ENCODE results near the gene PRKG1. TPM values are rescaled to one million over a fixed set of nuclear protein-coding genes. Genes with fewer than 3 reads are reported as not detected.
"Not testable (repeated sequence)": the region's sequence is repeated elsewhere in the genome, so short reads cannot be mapped to it uniquely, and the experiment has no call there.

PRKG1 gene
- total RNA-seq, 8 experiments from 2014 or later: 5.6 to 40.7 (median 6.6) TPM

DNA sequence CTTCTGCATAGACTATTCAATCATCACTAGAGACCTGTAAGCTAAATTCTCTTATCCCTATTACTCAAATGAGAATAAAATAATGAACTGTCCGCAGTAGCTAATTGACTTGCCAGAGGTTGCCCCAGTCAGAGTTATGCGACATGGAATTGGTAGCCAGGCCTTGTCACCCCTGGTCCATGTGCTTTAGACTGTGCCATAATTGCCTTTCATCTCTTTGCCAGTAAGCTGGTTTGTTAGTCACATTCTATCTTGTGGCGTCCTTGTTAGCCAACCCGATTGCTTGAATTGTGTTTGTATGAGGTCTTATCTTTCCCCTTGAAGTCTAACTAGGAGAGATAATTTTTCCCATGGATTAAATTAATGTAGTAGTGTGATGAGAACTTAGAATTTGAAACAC lies 362.5 kb downstream of the PRKG1 start:
- WGBS, 10 experiments: 92 to 100% (median 100%) methylated on average over 1 to 4 of the region's 4 CpGs; no CpG with 5 or more reads in 1 of the 10 experiments
- in situ Hi-C loops (cut with MboI; ENCODE audit: low pct_unique_long_range_greater_than_20kb in 2 of 9, low sequenced_read_pairs in 9 of 9, unreplicated experiment in 9 of 9): loop anchor here in 1 of 9 experiments (25.0 kb wide), 1 partner anchor 525 kb away; no protein-coding TSS in a partner anchor

DNA sequence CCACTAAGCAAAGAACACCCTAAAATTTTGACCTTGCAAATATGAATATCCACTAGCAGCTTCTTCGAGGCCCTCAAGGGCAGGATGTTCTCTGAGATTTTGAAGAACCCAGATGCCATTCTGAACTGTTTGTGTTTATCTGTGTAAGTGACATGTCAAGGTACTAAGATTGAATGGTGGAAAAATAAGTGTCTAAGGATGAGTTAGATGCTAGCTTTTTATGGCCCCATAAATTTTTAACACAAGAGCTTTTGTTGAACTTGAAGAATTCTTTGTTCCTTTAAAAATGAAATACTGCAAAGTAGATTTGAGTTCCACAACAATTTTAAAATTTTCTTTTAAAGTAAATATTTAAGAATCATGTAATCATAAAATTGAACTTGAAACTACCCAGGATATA lies 365.4 kb downstream of the PRKG1 start:
- ATAC-seq (replicated peaks in 6 of 8): no peak
- no peak overlapping the region for H3K4me3 ChIP-seq
- H3K27ac ChIP-seq: no peak overlapping the region
- in situ Hi-C loops (cut with MboI; ENCODE audit: low pct_unique_long_range_greater_than_20kb in 2 of 9, low sequenced_read_pairs in 9 of 9, unreplicated experiment in 9 of 9): loop anchor here in 1 of 9 experiments (25.0 kb wide), 1 partner anchor 523 kb away; no protein-coding TSS in a partner anchor
- peaks cover 0 to 10% of the 10 kb centered on the region in 2 donors for H3K4me1 ChIP-seq (replicated peaks in 1 of 2)
- 71 to 100% (median 100%) methylated on average over 1 of the region's 1 CpG; no CpG with 5 or more reads in 3 of the 10 experiments for WGBS, 10 experiments

More for the DNA sequence above, 362.5 kb downstream of the PRKG1 start:
- peaks cover 0 to 4% of the 10 kb centered on the region in 2 donors for H3K4me1 ChIP-seq (replicated peaks in 1 of 2)
- H3K4me3 ChIP-seq: no peak overlapping the region
- no peak overlapping the region for H3K27ac ChIP-seq
- ATAC-seq (replicated peaks in 6 of 8): no peak

DNA sequence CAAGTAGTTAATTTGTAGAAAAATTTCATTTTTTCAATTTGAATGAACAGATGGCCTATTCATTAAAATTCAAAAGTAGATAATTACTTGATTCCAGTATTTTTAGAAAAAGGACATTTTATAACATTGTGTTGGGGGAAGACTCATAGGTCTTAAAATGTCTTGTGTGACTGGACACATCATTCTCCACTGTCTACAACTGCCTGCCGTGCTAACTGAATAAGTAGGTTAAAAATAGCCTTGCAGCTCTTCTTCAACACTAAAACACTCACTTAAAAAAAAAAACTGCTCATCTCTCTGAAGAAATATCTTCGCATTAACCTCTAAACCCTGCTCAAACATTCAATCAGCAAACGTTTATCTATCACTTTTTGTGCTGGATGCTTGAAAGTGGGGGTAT lies 371.3 kb downstream of the PRKG1 start:
- Histone ChIP-seq H3K4me3 (no peak overlapping the region), H3K4me1 (replicated peaks in 1 of 2) (peaks cover 0 to 20% of the 10 kb centered on the region in 2 donors), H3K27ac (no peak overlapping the region)
- 7 to 82% (median 66%) methylated on average over 2 to 3 of the region's 3 CpGs; no CpG with 5 or more reads in 1 of the 10 experiments for WGBS, 10 experiments
- in situ Hi-C loops (cut with MboI; ENCODE audit: low pct_unique_long_range_greater_than_20kb in 2 of 9, low sequenced_read_pairs in 9 of 9, unreplicated experiment in 9 of 9): loop anchor here in 1 of 9 experiments (25.0 kb wide), 1 partner anchor 517 kb away; no protein-coding TSS in a partner anchor
- peak in 6 of 8 experiments; percentile 10 to 85 (median 67) for ATAC-seq (replicated peaks in 6 of 8)

DNA sequence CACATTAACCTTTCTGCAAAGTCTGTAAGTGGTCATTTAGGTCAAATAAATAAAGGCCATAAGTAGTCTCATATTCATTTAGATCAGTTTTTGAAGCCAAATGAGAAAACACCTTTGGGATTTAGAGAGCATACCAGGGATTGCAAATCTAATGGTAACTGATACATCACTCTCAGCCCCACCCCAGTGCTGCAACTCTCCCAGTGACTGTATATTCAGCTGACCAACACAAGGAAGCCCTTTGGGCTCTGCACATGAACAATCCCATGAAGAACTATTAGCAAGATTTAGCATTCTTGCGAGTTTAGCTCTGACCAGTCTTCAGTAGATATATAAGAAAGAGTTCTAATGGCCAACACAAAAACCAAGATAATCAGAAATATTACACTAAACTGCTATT lies 372.8 kb downstream of the PRKG1 start:
- Histone ChIP-seq H3K4me1 (replicated peaks in 1 of 2) (peaks cover 0 to 20% of the 10 kb centered on the region in 2 donors), H3K27ac (no peak overlapping the region), H3K4me3 (no peak overlapping the region)
- in situ Hi-C loops (cut with MboI; ENCODE audit: low pct_unique_long_range_greater_than_20kb in 2 of 9, low sequenced_read_pairs in 9 of 9, unreplicated experiment in 9 of 9): loop anchor here in 1 of 9 experiments (25.0 kb wide), 1 partner anchor 515 kb away; no protein-coding TSS in a partner anchor
- WGBS, 10 experiments: 10 to 100% (median 75%) methylated on average over 1 of the region's 1 CpG; no CpG with 5 or more reads in 2 of the 10 experiments
- peak in 3 of 8 experiments; percentile 26 to 95 (median 93) for ATAC-seq (replicated peaks in 6 of 8)

GRCh38 chr10:51455762-51456161 lies 381.5 kb downstream of the PRKG1 start:
- 82 to 95% (median 90%) methylated on average over 1 to 3 of the region's 3 CpGs; no CpG with 5 or more reads in 3 of the 10 experiments for WGBS, 10 experiments
- ATAC-seq (replicated peaks in 6 of 8); in situ Hi-C loops (cut with MboI; ENCODE audit: low pct_unique_long_range_greater_than_20kb in 2 of 9, low sequenced_read_pairs in 9 of 9, unreplicated experiment in 9 of 9); H3K4me1 ChIP-seq (replicated peaks in 1 of 2); H3K27ac ChIP-seq; H3K4me3 ChIP-seq: not testable (repeated sequence)

DNA sequence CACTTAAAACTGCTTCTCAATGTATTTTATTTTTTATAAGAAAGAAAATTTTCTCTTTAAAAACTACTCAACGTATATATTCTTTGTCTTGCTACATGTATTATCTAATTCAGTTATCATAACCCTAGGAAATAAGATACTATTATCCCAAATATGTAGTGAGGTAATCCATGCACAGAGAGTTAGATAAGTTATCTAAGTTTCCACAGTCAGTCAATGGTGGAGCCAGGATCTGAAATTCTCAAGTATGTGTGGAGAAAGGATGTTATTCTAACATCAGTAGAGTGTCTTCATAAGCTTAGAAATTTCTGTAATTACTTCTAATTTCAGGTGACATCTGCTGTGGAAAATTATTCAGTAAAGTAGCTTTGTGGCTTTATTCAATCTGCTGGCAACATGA lies 385.2 kb downstream of the PRKG1 start:
- peaks cover 0 to 18% of the 10 kb centered on the region in 2 donors for H3K4me1 ChIP-seq (replicated peaks in 1 of 2)
- H3K4me3 ChIP-seq: no peak overlapping the region
- in situ Hi-C loops (cut with MboI; ENCODE audit: low pct_unique_long_range_greater_than_20kb in 2 of 9, low sequenced_read_pairs in 9 of 9, unreplicated experiment in 9 of 9): no loop called here
- 67 to 100% (median 88%) methylated on average over 1 of the region's 1 CpG; no CpG with 5 or more reads in 1 of the 10 experiments for WGBS, 10 experiments
- no peak overlapping the region for H3K27ac ChIP-seq
- ATAC-seq (replicated peaks in 6 of 8): no peak

- H3K4me3 ChIP-seq: no peak overlapping the region
- 17 to 100% (median 56%) methylated on average over 1 to 3 of the region's 3 CpGs; no CpG with 5 or more reads in 1 of the 10 experiments for WGBS, 10 experiments
- peak in 2 of 8 experiments; percentile 27 to 36 for ATAC-seq (replicated peaks in 6 of 8)
- H3K27ac ChIP-seq: no peak overlapping the region
- in situ Hi-C loops (cut with MboI; ENCODE audit: low pct_unique_long_range_greater_than_20kb in 2 of 9, low sequenced_read_pairs in 9 of 9, unreplicated experiment in 9 of 9): no loop called here
- H3K4me1 ChIP-seq (replicated peaks in 1 of 2): peaks cover 0 to 18% of the 10 kb centered on the region in 2 donors
Observed at GRCh38 chr10:51462076-51462779, 387.9 kb downstream of the PRKG1 start.

- Histone ChIP-seq H3K4me3 (no peak overlapping the region), H3K4me1 (replicated peaks in 1 of 2) (no peaks in the 10 kb centered on the region), H3K27ac (no peak overlapping the region)
- no peak for ATAC-seq (replicated peaks in 6 of 8)
- in situ Hi-C loops (cut with MboI; ENCODE audit: low pct_unique_long_range_greater_than_20kb in 2 of 9, low sequenced_read_pairs in 9 of 9, unreplicated experiment in 9 of 9): no loop called here
- 8 to 83% (median 21%) methylated on average over 1 to 2 of the region's 2 CpGs; no CpG with 5 or more reads in 3 of the 10 experiments for WGBS, 10 experiments
Observed at GRCh38 chr10:51468424-51468823, 394.1 kb downstream of the PRKG1 start.

DNA sequence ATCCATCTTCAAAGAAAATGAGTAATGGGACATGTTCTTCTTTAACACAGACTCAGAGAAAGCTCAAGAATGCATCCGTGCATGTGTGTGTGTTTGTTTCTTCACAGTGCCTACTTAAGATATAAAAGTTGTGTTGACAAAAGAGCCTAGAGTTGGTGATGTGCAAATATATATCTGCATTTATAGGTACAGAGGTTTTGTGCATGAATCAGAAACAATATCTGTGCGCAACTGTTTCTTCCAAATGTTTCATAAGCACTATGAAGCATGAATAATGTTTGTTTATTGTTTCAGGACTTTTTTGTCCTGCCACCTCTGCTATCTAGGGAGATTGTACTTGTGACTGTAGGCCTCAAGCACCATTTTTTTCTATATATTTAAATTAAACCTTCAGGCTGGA lies 395.4 kb downstream of the PRKG1 start:
- in situ Hi-C loops (cut with MboI; ENCODE audit: low pct_unique_long_range_greater_than_20kb in 2 of 9, low sequenced_read_pairs in 9 of 9, unreplicated experiment in 9 of 9): no loop called here
- Histone ChIP-seq H3K4me3 (no peak overlapping the region), H3K4me1 (replicated peaks in 1 of 2) (no peaks in the 10 kb centered on the region), H3K27ac (no peak overlapping the region)
- no peak for ATAC-seq (replicated peaks in 6 of 8)
- WGBS, 10 experiments: 40 to 100% (median 78%) methylated on average over 1 to 2 of the region's 2 CpGs

GRCh38 chr10:51471271-51471670 lies 397.0 kb downstream of the PRKG1 start:
- 53 to 96% (median 75%) methylated on average over 1 to 4 of the region's 4 CpGs; no CpG with 5 or more reads in 1 of the 10 experiments for WGBS, 10 experiments
- Histone ChIP-seq H3K4me3 (no peak overlapping the region), H3K27ac (no peak overlapping the region), H3K4me1 (replicated peaks in 1 of 2) (no peaks in the 10 kb centered on the region)
- in situ Hi-C loops (cut with MboI; ENCODE audit: low pct_unique_long_range_greater_than_20kb in 2 of 9, low sequenced_read_pairs in 9 of 9, unreplicated experiment in 9 of 9): no loop called here
- ATAC-seq (replicated peaks in 6 of 8): no peak

- in situ Hi-C loops (cut with MboI; ENCODE audit: low pct_unique_long_range_greater_than_20kb in 2 of 9, low sequenced_read_pairs in 9 of 9, unreplicated experiment in 9 of 9): no loop called here
- H3K27ac ChIP-seq: no peak overlapping the region
- WGBS, 10 experiments: 0 to 100% (median 80%) methylated on average over 1 of the region's 1 CpG; no CpG with 5 or more reads in 1 of the 10 experiments
- H3K4me3 ChIP-seq: no peak overlapping the region
- no peaks in the 10 kb centered on the region for H3K4me1 ChIP-seq (replicated peaks in 1 of 2)
- ATAC-seq (replicated peaks in 6 of 8): no peak
Observed at GRCh38 chr10:51472154-51472553, 397.9 kb downstream of the PRKG1 start.

GRCh38 chr10:51479711-51480110 lies 405.4 kb downstream of the PRKG1 start:
- 4 to 100% (median 86%) methylated on average over 1 to 3 of the region's 3 CpGs for WGBS, 10 experiments
- H3K4me3 ChIP-seq: no peak overlapping the region
- H3K4me1 ChIP-seq (replicated peaks in 1 of 2): no peaks in the 10 kb centered on the region
- in situ Hi-C loops (cut with MboI; ENCODE audit: low pct_unique_long_range_greater_than_20kb in 2 of 9, low sequenced_read_pairs in 9 of 9, unreplicated experiment in 9 of 9): no loop called here
- ATAC-seq (replicated peaks in 6 of 8): no peak
- no peak overlapping the region for H3K27ac ChIP-seq

DNA sequence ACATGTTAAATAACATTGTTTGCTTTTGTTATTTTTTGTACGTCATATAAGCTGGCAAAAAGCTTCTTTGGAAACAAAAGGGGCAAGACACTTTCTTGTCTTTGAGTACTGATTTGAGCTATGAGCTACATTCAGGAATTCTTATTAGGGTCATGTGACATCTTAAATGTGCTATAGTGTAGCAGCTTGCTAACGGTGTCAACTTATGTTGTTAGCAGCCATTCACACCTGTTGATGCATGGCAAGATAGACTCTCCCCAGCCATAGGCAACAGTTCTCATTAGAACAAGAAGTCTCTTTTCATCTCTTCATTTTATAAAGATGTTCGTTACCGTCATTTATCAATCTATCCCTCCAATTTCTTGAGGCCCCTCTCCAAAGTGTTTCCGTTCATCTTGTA lies 411.4 kb downstream of the PRKG1 start:
- in situ Hi-C loops (cut with MboI; ENCODE audit: low pct_unique_long_range_greater_than_20kb in 2 of 9, low sequenced_read_pairs in 9 of 9, unreplicated experiment in 9 of 9): no loop called here
- no peak overlapping the region for H3K4me3 ChIP-seq
- H3K4me1 ChIP-seq (replicated peaks in 1 of 2): peaks cover 0 to 17% of the 10 kb centered on the region in 2 donors
- 89 to 100% (median 97%) methylated on average over 3 to 5 of the region's 5 CpGs; no CpG with 5 or more reads in 2 of the 10 experiments for WGBS, 10 experiments
- ATAC-seq (replicated peaks in 6 of 8): no peak
- no peak overlapping the region for H3K27ac ChIP-seq
